HG03520 (cell line): ENCODE measurements around the gene DOLPP1.
"Not testable (repeated sequence)": the region's sequence is repeated elsewhere in the genome, so short reads cannot be mapped to it uniquely, and the experiment has no call there.

Experiments used
- ATAC-seq: cut with Tn5 transposase; IDR thresholded peaks from one replicate; pipeline ENCODE4 v1.9.1; 2021; ENCODE audit warnings: mild to moderate bottlenecking, moderate library complexity; ENCODE audit not compliant: unreplicated experiment

Gene DOLPP1

DNA sequence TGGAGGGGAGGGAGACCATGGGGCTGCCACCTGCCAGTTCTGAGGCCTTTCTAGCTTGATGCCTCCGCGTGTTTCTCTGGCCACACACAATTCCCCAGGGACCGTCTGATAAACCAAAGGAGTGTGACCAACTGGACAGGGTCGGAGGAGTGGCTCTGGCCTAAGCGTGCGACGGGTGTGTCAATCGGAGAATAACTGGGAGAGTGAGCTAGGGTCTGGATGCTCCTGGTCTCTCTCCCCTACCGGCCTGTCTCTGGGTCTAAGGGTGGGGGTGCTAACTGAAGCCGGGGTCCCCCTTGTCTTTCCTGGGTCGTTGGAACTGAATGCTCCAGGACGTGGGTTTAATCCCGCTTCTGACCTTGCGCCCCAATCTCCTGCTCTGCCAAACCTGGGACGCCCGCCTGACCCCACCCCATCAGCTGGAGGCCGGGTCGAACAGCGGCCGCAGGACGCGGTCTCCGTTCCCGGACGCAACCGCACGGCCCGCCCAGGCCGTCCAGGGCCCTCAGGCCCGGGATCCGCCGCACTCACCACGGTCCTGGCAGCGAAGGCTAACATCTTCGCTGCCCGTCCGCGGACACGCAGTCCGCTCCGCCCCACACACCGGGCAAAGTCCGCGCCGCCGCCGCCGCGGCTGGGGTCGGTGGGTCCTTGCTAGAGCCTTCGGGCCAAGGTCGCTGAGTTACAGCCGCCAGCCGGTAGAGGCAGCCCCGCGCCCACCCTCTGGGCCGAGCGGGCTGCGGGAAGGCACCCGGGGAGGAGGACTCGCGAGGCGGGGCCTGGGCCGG is 29.2 kb downstream of the DOLPP1 start:
- ATAC-seq: no peak

DNA sequence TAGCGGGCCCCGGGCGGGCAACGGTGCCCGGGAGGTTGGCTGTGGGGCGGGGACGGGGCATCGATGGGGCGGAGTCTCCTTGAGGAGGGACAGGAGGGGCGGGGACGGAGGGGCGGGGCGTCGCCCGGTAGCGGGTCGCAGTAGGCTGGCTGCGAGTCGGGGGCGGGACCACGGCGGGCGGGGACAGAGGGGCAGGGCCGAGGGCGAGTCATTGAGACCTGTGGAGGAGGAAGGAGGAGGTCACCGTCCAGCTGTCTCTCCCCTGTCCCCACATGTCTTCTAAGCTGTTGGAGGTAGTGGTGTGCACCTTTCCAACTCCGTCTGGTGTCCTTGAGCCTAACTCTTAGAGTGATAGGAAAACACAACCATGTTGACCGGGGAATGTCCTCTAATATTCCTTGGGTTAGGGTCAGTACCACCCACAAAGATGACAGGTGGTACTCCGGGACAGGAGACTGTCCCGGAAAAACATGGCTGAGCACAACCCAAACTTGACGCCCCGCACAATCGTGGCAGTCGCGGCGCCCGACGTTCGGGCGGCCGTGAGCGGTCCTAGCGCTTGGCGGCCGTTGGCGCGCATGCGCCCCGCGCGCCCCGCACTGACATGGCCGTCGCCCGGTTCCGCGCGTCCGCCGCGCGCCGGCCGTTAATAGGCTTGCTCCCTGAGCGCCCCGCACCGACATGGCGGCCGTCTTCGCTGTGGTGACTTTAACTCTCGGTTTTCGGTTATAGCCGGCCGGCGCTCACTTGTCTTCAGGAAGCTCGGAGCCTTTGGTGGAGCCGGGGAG is 30.0 kb downstream of the DOLPP1 start, which contains the start of the genes CRAT and PTPA:
CRAT (minus strand) TSS at position 54 of the 788 bp plus-strand sequence. CDS start 284 bp downstream, outside the sequence.
PTPA (plus strand) TSS at position 676 of the 788 bp plus-strand sequence. CDS start 186 bp downstream, outside the sequence.
- ATAC-seq: peak; percentile 80

DNA sequence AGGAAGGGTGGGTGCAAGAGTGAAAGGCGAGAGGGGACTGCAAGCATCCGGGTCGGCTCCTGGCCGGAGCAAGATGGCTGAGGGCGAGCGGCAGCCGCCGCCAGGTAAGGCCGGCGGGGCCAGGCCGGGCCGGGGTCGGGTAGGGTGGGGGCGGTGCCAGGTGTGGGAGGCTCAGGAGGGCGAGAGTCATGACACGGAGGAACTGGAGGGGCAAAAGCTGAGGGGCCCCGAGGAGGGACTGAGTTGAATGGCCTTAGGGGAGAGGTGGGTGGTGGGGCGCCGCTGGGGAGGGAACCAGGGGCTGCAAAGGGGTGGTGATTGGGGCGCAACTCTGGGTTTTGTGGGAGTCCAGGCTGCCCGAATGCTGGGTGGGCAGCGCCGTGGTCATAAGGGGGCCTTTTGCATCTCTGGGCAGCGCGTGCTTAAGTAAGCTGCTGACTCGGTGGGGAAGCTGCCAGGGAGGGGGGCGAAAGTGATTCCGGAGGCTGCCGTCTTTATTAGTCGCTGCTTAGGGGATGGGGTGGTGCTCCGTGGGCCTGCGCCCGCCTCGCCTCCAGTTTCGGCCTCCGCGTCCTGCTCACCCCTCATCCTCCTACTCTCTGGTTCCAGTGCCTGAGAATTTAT is 30.7 kb downstream of the DOLPP1 start:
- ATAC-seq: no peak

DNA sequence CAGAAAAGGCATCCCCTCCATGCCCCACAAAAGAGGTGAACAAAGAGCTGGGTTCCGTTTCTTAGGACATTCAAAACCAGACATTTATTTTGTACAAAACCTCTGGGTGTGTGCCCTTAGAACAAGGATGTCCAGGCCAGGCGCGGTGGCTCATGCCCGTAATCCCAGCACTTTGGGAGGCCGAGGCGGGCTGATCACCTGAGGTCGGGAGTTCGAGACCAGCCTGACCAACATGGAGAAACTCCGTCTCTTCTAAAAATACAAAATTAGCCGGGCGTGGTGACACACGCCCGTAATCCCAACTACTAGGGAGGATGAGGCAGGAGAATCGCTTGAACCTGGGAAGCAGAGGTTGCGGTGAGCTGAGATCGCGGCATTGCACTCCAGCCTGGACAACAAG is 31.6 kb downstream of the DOLPP1 start:
- not testable (repeated sequence) for ATAC-seq

DNA sequence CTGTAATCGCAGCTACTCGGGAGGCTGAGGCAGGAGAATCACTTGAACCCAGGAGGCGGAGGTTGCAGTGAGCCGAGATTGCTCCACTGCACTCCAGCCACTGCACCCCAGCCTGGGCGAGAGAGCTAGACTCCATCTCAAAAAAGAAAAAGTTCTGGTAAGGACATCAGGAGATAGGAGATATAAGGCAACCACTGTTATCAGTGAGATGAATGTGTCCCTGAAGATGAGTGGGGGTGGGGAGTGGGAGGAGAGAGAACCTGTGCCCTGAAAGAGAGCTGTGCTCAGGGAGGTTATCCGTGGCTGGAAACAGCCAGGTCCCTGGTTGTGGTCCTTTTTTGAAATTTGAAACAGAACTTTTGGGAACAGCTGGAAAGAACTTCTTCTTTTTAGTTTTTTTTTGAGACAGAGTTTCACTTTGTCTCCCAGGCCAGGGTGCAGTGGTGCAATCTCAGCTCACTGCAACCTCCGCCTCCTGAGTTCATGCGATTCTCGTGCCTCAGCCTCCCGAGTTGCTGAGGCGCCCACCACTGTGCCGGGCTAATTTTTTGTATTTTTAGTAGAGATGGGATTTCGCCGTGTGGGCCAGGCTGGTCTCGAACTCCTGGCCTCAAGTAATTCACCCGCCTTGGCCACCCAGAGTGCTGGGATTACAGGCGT is 32.9 kb downstream of the DOLPP1 start:
- ATAC-seq: no peak

DNA sequence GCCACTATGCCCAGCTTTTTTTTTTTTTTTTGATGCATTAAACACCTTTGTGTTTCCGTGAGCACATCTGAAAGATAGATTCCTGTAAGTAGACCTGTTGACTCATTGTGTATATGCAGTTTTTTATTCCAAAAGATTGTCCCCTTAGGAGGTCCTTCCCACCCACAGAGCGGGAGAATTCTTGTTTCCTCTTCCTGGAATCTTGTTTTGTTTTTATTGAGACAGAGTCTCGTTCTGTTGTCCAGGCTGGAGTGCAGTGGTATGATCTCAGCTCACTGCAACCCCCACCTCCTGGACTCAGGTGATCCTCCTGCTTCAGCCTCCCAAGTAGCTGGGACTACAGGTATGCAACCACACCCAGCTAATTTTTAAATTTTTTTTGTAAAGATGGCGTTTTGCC is 37.9 kb downstream of the DOLPP1 start:
- no peak for ATAC-seq

DNA sequence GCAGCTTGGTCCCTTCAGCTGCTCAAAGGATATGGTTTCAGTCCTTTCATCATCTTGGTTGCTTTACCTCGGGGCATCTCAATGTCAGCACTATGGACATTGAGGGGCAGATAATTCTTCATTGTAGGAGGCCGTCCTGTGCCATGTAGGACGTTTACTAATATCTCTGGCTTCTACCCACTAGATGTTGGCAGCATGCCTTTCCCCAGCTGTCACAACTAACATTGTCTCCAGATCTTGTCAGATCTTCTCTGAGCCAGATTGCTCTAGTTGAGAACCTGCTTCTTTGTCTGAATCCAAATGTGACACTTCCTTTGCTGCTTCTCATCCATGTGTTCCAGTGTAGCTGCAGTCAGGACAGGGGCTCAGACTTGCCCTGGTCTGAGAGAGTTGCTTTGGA is 40.6 kb downstream of the DOLPP1 start:
- ATAC-seq: no peak

DNA sequence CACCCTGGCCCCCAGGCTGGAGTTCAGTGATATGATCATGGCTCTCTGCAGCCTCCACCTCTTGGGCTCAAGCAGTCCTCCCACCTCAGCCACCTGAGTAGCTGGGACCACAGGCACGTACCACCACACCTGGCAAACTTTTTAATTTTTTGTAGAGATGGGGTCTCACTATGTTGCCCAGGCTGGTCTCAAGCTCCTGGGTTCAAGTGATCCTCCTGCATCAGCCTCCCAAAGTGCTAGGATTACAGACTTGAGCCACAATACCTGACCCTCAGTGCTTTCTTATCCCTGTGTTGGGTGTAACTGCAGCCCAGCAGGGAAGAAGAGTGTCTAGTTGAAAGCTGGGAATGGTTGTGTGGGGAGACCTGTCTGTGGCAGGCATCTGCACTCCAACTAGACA is 41.2 kb downstream of the DOLPP1 start:
- ATAC-seq: no peak

DNA sequence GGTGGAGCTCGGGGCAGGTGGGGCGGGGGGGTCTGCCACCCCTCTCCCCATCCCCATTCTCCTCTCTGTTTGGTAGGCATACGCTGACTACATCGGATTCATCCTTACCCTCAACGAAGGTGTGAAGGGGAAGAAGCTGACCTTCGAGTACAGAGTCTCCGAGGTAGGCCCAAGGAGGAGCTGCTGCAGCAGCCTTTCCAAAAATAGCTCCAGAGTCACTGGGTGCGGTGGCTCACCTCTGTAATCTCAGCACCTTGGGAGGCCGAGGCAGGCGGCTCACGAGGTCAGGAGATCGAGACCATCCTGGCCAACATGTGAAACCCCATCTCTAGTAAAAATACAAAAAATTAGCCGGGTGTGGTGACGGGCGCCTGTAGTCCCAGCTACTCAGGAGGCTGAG is 42.1 kb downstream of the DOLPP1 start:
- ATAC-seq: not testable (repeated sequence)

DNA sequence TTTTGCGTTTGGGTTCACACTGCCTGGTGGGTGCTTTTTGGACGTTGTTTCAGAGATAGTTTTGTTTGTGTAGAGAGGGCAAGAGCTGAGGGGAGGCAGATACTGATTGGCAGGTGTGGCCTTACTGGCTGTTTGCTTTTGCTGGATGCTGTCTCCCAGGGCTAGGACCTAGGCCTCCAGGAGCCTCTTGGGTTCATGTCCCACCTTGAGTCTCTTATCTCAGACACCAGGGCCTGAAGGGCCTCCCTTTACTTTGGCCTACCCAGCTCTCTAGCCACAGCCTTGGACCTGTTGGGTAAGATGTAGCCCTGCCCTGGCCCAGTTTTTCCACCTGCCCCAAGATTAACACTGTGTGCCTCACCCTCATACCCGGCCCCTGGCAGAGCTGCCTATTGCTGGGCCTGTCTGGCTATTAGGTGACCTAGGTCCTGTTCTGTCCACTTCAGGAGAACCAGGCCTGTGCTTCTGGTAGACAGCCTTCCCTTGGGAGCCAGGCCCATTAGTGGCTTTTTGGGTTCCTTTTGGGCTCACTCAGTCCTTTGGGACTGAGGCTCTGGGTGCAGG is 43.7 kb downstream of the DOLPP1 start:
- ATAC-seq: no peak

DNA sequence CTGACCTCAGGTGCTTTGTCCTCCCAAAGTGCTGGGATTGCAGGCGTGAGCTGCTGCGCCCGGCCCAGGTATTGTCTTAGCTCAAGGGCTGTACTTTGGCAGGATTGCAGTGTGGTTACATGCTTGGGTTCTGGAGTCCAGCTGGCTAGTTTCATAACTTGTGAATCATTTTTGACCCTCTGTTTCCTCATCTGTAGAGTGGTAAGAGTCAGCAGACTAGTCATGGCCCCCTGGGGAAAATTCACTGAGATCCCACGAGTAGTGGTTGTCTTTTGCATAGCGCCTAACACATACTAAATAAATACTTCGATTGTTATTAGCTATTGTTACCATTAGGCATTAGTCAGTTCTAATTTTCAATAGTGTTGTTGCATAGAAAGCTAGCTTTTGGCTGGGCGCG is 44.6 kb downstream of the DOLPP1 start:
- ATAC-seq: no peak

DNA sequence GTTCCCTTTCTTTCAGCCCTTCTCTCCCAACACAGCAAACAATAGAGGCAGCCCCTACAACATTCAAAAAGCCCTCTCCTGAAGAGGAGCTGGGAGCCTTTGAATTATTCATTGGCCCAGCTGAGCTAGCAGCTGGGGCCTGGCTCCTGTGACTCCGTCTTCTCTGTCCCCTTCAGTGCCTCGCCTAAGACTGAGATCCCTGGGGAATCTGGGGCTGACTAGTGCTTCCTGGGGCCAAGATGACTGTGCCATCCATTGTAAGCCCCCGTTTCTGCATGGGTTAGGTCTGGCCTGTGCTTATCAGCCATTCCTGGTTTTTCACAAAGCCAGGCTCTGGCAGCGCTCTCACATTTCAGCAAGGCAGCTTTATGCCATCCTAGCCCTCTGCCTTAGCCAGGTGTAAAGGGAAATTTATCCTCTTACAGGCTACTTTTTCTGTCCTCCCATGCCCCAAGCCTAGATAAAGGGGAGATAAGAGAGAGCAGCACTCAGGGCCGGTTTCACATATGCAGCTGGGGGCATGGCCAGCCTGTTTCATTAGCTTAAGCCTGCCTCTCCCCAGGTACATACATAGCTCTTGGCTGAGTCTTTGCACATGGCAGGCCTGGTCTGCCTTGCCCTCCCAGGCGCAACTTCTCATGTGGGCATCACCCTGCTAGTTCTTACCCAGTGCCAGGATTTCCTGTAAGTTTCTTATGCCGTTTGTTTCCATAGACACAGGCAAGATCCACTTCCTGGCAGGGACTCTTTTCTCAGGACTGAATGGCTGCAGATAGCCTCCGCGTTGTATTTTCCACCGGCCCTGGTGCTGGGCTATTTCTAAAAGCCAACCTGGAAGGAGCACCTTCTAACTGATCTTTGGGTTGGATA is 46.1 kb downstream of the DOLPP1 start:
- no peak for ATAC-seq

DNA sequence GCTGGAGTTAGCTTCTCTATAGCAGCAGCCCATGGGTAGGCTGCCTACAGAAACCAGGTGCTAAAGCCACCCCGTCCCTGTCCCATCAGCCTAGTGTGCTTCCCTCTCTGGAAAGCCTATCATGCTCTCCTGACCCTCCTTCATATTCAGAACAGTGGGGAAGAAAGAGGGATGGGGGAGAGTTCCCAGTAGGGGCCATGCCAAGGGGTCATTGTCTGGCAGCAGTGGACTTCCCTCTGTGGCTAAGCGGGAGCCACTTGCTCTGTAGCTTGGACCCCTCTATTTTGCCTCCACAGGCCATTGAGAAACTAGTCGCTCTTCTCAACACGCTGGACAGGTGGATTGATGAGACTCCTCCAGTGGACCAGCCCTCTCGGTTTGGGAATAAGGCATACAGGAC is 47.8 kb downstream of the DOLPP1 start:
- no peak for ATAC-seq

DNA sequence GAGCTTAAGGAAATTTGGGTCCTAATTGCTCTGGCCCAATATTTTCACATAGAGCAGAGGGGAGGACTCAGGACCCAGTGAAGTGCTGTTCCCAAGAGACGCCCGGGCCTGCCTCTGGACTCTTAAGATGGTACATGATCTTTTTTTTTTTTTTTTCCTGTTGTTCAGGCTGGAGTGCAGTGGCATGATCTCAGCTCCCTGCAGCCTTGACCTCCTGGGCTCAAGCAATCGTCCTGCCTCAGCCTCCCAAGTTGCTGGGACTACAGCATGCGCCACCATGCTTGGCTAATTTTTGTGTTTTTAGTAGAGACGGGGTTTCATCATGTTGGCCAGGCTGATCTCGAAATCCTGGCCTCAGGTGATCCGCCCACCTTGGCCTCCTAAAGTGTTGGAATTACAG is 49.4 kb downstream of the DOLPP1 start:
- not testable (repeated sequence) for ATAC-seq

DNA sequence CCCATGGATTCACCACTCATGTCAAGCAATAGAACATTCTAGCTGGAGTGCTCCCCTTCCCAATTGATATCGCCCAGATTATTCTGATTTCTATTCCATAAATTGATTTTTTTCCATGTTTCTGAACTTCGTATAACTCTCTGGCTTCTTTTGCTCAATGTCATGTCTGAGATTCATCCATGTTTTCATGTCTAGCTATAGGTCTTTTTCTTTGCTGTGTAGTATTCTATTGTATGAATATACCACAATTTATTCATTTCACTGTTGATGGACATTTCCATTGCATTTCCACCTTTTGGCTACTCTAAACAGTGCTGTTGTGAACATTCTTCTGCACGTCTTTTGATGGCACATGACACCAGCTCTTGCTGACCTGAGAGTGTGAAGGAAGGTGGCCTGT is 49.9 kb downstream of the DOLPP1 start:
- no peak for ATAC-seq

DNA sequence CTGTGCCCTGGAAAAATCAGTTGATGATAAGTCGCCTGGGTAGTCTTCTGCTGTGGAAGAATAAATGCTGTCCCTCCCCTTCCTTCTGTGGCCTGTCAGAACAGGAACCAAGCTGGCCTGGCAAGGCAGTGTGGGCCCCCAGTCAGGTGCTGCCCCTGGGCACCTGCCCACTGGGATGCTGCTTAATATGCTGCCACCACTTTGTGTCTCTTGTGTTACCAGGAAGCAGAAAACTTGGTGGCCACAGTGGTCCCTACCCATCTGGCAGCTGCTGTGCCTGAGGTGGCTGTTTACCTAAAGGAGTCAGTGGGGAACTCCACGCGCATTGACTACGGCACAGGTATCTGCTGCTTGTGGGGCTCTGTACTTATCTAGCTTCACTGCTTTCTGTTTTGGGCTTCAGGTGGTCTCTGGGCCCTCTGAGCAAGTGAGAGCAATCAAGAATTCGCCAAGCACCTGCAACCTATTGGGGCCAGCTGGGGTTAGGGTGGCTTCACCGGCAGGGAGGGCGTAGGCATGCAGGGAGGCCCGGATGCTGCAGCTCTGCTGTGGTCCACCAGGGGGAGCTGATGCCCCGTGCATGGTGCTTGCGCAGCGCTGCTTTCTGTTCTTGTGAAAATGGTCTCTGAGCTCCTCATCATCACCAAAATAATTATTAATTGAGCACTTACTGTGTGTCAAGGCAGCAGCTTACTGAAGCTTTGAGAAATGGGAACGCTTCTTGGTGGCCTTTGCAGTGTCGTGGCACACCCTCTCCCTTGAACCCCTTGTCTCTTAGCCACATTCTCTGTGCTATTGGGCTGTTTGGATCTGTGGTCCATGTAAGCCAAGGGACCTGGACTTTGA is 50.6 kb downstream of the DOLPP1 start:
- no peak for ATAC-seq

DNA sequence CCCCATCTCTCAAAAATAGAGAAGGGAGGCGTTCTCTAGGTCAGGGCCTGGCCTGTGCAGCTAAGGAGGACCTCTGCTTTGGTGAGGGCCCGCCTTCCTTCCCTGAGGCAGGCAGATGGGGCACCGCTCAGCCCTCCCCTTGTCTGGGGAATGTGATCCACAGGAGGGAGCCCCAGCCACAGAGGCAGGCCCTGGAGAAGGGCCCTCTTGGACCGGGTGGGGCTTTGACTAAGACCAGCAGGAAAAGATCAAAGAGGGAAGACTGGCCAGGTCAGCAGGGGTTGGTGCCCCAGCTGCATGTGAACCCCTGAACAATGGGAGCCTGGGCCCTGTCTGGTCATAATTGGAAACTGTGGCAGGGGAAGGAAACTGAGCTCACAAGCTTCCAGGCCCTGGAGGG is 52.2 kb downstream of the DOLPP1 start:
- ATAC-seq: no peak

DNA sequence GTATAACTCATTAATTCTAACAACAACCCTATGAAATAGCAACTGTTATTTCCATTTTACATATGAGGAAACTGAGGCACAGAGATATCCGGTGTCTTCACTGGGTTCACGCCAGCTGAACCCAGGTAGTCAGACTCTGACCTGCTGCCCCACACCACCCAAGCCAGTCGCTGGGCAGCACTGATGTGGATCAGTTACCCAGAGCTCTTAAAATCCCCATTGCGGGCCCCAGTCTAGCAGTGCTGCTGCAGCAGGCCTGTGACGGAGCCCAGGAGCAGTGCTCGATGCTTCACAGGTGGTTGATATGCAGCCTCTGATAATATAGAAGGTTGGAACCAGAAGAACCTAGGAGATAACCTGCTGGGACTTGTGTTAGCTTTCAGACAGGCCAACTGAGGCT is 54.6 kb downstream of the DOLPP1 start:
- ATAC-seq: no peak
